ENCODE measurements around the gene ADGRV1.

DNA sequence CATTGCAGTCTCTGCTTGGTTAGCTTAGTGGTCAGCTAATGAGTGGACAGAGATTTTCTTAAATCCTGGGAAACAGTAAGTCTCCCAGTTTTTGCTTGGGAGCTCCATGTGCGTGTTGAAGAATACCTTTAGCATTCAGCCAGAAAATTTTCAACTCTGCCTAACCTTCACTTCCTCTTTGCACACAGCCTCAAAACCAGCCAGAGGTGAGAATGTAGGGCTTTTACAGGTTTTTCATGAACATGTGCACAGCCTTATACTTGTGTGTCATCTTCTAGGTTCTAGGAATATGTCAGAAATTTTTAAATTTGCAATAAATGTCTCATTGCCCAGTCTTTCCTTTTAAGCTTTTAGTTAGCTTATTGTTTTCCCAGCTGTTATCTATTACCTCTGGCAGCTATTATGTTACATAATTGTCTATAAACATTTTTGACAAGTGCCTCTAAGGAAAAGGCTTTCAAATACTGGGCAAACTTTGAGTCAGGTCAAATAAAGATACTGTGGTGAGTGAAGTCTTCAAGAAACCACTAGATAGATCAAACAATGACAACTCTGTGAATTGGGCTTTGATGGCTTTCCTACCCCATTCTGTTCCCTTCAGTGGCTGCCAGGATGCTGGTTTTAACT is 12.7 kb downstream of the ADGRV1 start:
- no peak for TF ChIP-seq YY1 (IDR thresholded peaks at IDR 0.05; ENCODE audit: low read depth)
- TF ChIP-seq TAF1 (IDR thresholded peaks at IDR 0.05; ENCODE audit: low read depth) = no peak
- TF ChIP-seq EP300 (IDR thresholded peaks at IDR 0.05; ENCODE audit: borderline replicate concordance) = no peak
- TF ChIP-seq, protein P1, sequence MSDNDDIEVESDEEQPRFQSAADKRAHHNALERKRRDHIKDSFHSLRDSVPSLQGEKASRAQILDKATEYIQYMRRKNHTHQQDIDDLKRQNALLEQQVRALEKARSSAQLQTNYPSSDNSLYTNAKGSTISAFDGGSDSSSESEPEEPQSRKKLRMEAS (IDR thresholded peaks at IDR 0.05) = no peak
- TF ChIP-seq RAD21 (IDR thresholded peaks at IDR 0.05; ENCODE audit: low read depth) = no peak
- no peak for TF ChIP-seq NFIC (IDR thresholded peaks at IDR 0.05)
- TF ChIP-seq FOXM1 (IDR thresholded peaks at IDR 0.05; ENCODE audit: borderline replicate concordance, low read depth) = no peak
- TF ChIP-seq, protein P2, sequence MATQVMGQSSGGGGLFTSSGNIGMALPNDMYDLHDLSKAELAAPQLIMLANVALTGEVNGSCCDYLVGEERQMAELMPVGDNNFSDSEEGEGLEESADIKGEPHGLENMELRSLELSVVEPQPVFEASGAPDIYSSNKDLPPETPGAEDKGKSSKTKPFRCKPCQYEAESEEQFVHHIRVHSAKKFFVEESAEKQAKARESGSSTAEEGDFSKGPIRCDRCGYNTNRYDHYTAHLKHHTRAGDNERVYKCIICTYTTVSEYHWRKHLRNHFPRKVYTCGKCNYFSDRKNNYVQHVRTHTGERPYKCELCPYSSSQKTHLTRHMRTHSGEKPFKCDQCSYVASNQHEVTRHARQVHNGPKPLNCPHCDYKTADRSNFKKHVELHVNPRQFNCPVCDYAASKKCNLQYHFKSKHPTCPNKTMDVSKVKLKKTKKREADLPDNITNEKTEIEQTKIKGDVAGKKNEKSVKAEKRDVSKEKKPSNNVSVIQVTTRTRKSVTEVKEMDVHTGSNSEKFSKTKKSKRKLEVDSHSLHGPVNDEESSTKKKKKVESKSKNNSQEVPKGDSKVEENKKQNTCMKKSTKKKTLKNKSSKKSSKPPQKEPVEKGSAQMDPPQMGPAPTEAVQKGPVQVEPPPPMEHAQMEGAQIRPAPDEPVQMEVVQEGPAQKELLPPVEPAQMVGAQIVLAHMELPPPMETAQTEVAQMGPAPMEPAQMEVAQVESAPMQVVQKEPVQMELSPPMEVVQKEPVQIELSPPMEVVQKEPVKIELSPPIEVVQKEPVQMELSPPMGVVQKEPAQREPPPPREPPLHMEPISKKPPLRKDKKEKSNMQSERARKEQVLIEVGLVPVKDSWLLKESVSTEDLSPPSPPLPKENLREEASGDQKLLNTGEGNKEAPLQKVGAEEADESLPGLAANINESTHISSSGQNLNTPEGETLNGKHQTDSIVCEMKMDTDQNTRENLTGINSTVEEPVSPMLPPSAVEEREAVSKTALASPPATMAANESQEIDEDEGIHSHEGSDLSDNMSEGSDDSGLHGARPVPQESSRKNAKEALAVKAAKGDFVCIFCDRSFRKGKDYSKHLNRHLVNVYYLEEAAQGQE (IDR thresholded peaks at IDR 0.05; ENCODE audit: low read depth) = no peak
- no peak for TF ChIP-seq TCF12 (IDR thresholded peaks at IDR 0.05; ENCODE audit: low read depth)
